ENCODE measurements around the gene MNAT1.
"Not testable (repeated sequence)": the region's sequence is repeated elsewhere in the genome, so short reads cannot be mapped to it uniquely, and the experiment has no call there.

The MNAT1 gene

GRCh38 chr14:60722107-60722356 lies 12.5 kb upstream of the MNAT1 start:
- in situ Hi-C loops (cut with MboI; ENCODE audit: low pct_unique_long_range_greater_than_20kb, low sequenced_read_pairs, unreplicated experiment), result no loop called here
- DNase-seq (ENCODE audit: low spot score), result peak; percentile 26
- no peak for TF ChIP-seq CTCF (IDR thresholded peaks at IDR 0.05; ENCODE audit: extremely low read depth, insufficient read depth, missing control alignments)

- in situ Hi-C loops (cut with MboI; ENCODE audit: low pct_unique_long_range_greater_than_20kb, low sequenced_read_pairs, unreplicated experiment), result no loop called here
- DNase-seq (ENCODE audit: low spot score), result peak; percentile 57
- TF ChIP-seq CTCF (IDR thresholded peaks at IDR 0.05; ENCODE audit: extremely low read depth, insufficient read depth, missing control alignments), result no peak
These were observed 12.0 kb upstream of the MNAT1 start for GRCh38 chr14:60722357-60723115.

GRCh38 chr14:60723116-60723906 lies 11.2 kb upstream of the MNAT1 start:
- DNase-seq (ENCODE audit: low spot score), result peak; percentile 55
- in situ Hi-C loops (cut with MboI; ENCODE audit: low pct_unique_long_range_greater_than_20kb, low sequenced_read_pairs, unreplicated experiment), result no loop called here

GRCh38 chr14:60723907-60724618 lies 10.5 kb upstream of the MNAT1 start, which contains the start of gene SIX4:
Gene SIX4, minus strand, starts transcription at chr14:60724351. Its CDS starts 277 bp downstream, at chr14:60724074.
- in situ Hi-C loops (cut with MboI; ENCODE audit: low pct_unique_long_range_greater_than_20kb, low sequenced_read_pairs, unreplicated experiment), result no loop called here

More at GRCh38 chr14:60723116-60723906, 11.2 kb upstream of the MNAT1 start:
- no peak for TF ChIP-seq CTCF (IDR thresholded peaks at IDR 0.05; ENCODE audit: extremely low read depth, insufficient read depth, missing control alignments)

GRCh38 chr14:60731291-60731690 lies 3.3 kb upstream of the MNAT1 start:
- DNase-seq (ENCODE audit: low spot score); in situ Hi-C loops (cut with MboI; ENCODE audit: low pct_unique_long_range_greater_than_20kb, low sequenced_read_pairs, unreplicated experiment): not testable (repeated sequence)

More at GRCh38 chr14:60723907-60724618, 10.5 kb upstream of the MNAT1 start, which contains the start of gene SIX4:
- peak; percentile 78 for DNase-seq (ENCODE audit: low spot score)
- TF ChIP-seq CTCF (IDR thresholded peaks at IDR 0.05; ENCODE audit: extremely low read depth, insufficient read depth, missing control alignments), result no peak

- in situ Hi-C loops (cut with MboI; ENCODE audit: low pct_unique_long_range_greater_than_20kb, low sequenced_read_pairs, unreplicated experiment), result no loop called here
- TF ChIP-seq CTCF (IDR thresholded peaks at IDR 0.05; ENCODE audit: extremely low read depth, insufficient read depth, missing control alignments), result no peak
- DNase-seq (ENCODE audit: low spot score), result no peak
These were observed 1.6 kb upstream of the MNAT1 start for GRCh38 chr14:60732840-60733483.
